ENCODE results near the gene ZSWIM6. TPM values are rescaled to one million over a fixed set of nuclear protein-coding genes. Genes with fewer than 3 reads are reported as not detected.

The ZSWIM6 gene
- total RNA-seq, 1 donor from 2014 or later, result 20.7 TPM

DNA sequence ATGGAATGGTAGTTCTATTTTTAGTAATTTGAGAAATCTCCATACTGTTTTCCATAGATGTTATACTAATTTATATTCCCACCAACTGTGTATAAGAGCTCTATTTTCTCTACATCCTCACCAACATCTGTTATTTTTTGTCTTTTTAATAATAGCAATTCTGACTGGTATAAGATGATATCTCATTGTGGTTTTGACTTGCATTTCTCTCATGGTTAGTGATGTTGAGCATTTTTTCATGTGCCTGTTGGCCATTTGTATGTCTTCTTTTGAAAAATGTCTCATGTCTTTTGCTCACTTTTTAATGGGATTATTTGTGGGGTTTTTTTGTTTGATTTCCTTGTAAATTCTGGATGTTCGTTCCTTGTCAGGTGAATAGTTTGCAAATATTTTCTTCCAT lies 154.4 kb downstream of the ZSWIM6 start:
- peaks cover 5% of the 10 kb centered on the region for H3K9me3 Mint-ChIP-seq (ENCODE audit: unreplicated experiment)
- H3K27ac Mint-ChIP-seq (ENCODE audit: unreplicated experiment), result no peak overlapping the region
- no peak overlapping the region for H3K4me3 Mint-ChIP-seq (ENCODE audit: unreplicated experiment)
- no peak for DNase-seq (ENCODE audit: extremely low spot score, unreplicated experiment)
- TF ChIP-seq, protein P1, sequence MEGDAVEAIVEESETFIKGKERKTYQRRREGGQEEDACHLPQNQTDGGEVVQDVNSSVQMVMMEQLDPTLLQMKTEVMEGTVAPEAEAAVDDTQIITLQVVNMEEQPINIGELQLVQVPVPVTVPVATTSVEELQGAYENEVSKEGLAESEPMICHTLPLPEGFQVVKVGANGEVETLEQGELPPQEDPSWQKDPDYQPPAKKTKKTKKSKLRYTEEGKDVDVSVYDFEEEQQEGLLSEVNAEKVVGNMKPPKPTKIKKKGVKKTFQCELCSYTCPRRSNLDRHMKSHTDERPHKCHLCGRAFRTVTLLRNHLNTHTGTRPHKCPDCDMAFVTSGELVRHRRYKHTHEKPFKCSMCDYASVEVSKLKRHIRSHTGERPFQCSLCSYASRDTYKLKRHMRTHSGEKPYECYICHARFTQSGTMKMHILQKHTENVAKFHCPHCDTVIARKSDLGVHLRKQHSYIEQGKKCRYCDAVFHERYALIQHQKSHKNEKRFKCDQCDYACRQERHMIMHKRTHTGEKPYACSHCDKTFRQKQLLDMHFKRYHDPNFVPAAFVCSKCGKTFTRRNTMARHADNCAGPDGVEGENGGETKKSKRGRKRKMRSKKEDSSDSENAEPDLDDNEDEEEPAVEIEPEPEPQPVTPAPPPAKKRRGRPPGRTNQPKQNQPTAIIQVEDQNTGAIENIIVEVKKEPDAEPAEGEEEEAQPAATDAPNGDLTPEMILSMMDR (IDR thresholded peaks at IDR 0.05), result no peak
- H3K36me3 Mint-ChIP-seq (ENCODE audit: unreplicated experiment), result peaks cover 19% of the 10 kb centered on the region
- H3K27me3 Mint-ChIP-seq (ENCODE audit: unreplicated experiment), result no peaks in the 10 kb centered on the region
- H3K4me1 Mint-ChIP-seq (ENCODE audit: unreplicated experiment), result peaks cover 12% of the 10 kb centered on the region

DNA sequence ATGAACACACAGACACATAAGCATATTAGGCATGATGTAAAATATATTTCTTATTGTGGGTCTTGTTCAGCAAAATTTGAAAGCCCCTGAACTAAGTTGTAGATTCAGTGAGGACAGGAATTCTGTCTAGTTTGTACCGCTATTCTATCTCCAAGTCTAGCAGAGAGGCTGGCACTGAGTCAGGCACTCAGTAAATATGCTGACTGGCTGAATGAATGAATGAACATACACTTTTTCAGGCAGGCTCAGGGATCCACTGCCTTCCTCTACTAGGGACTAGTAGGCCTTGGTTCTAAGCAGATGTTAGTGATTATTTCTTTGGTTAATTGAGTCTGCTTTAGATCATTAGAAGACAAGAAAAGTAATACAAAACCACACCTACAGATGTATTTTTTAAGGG lies 157.5 kb downstream of the ZSWIM6 start:
- no peak overlapping the region for H3K4me3 Mint-ChIP-seq (ENCODE audit: unreplicated experiment)
- H3K9me3 Mint-ChIP-seq (ENCODE audit: unreplicated experiment), result peaks cover 5% of the 10 kb centered on the region
- H3K4me1 Mint-ChIP-seq (ENCODE audit: unreplicated experiment), result peaks cover 12% of the 10 kb centered on the region
- peaks cover 20% of the 10 kb centered on the region for H3K36me3 Mint-ChIP-seq (ENCODE audit: unreplicated experiment)
- no peak for DNase-seq (ENCODE audit: extremely low spot score, unreplicated experiment)
- H3K27ac Mint-ChIP-seq (ENCODE audit: unreplicated experiment), result no peak overlapping the region
- H3K27me3 Mint-ChIP-seq (ENCODE audit: unreplicated experiment), result no peaks in the 10 kb centered on the region
- TF ChIP-seq, protein P1 (IDR thresholded peaks at IDR 0.05), result no peak

DNA sequence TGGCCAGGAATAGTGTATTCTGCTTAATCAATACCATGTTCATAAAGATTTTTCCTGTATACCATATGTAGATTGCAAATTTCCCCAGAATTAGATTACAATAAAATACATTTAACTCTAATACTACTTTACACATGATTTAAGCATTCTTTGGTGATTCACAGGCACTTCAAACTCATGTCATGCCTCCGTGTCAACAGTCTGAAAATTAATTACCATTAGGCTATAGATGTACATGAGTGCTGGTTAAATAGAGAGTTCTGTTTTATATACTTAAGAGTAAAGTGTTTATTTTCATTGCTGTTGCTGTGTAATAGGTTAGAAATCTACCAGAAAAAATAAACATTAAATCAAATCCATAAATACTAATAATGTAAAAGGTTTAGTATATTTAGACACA lies 159.8 kb downstream of the ZSWIM6 start:
- H3K27me3 Mint-ChIP-seq (ENCODE audit: unreplicated experiment), result no peaks in the 10 kb centered on the region
- DNase-seq (ENCODE audit: extremely low spot score, unreplicated experiment), result no peak
- no peak overlapping the region for H3K4me3 Mint-ChIP-seq (ENCODE audit: unreplicated experiment)
- TF ChIP-seq, protein P1 (IDR thresholded peaks at IDR 0.05), result no peak
- peaks cover 6% of the 10 kb centered on the region for H3K4me1 Mint-ChIP-seq (ENCODE audit: unreplicated experiment)
- peaks cover under 1% of the 10 kb centered on the region for H3K9me3 Mint-ChIP-seq (ENCODE audit: unreplicated experiment)
- H3K36me3 Mint-ChIP-seq (ENCODE audit: unreplicated experiment), result peaks cover 14% of the 10 kb centered on the region
- no peak overlapping the region for H3K27ac Mint-ChIP-seq (ENCODE audit: unreplicated experiment)

DNA sequence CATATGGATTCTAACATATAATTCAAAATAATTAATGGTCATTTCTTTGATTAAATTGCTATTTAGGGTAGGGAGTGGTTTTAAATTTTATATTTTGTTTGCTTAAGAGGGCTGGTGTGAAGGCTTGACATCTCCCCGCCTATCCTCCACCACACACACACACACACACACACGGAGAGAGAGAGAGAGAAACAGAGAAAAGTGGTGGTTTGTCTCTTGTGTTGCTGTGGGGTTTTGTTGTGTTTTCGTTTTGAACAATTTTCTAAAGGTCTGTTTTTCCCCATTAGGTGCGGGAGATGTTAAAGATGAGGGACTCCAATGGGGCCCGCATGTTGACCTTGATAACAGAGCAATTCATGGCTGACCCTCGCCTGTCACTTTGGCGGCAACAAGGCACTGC lies 161.9 kb downstream of the ZSWIM6 start:
- H3K4me1 Mint-ChIP-seq (ENCODE audit: unreplicated experiment), result peaks cover 2% of the 10 kb centered on the region
- no peaks in the 10 kb centered on the region for H3K27me3 Mint-ChIP-seq (ENCODE audit: unreplicated experiment)
- TF ChIP-seq, protein P1 (IDR thresholded peaks at IDR 0.05), result no peak
- DNase-seq (ENCODE audit: extremely low spot score, unreplicated experiment), result no peak
- no peak overlapping the region for H3K27ac Mint-ChIP-seq (ENCODE audit: unreplicated experiment)
- H3K36me3 Mint-ChIP-seq (ENCODE audit: unreplicated experiment), result peaks cover 13% of the 10 kb centered on the region
- H3K9me3 Mint-ChIP-seq (ENCODE audit: unreplicated experiment), result no peaks in the 10 kb centered on the region
- no peak overlapping the region for H3K4me3 Mint-ChIP-seq (ENCODE audit: unreplicated experiment)

DNA sequence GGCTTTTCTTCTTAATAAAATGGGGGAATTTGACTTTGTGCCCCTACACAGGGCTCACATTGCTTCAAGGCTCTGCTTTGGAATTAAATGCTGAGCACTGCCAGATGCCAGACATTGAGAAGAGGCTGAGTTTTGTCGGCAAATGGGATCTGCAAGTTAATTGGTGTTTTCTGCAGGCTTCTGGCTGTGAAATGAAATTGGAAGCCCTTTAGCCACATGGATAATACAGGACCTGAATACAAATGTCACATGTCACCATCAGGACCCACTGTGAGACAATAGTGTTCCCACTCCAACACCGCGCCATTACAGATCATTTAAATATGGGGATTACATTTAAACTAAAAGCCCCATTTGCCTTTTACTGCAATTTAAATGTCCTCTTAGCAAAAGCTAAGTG lies 164.4 kb downstream of the ZSWIM6 start:
- Mint-ChIP-seq H3K36me3 (ENCODE audit: unreplicated experiment) (peaks cover 14% of the 10 kb centered on the region), H3K4me3 (ENCODE audit: unreplicated experiment) (no peak overlapping the region)

More for the DNA sequence above, 164.4 kb downstream of the ZSWIM6 start:
- Mint-ChIP-seq H3K27ac (ENCODE audit: unreplicated experiment) (no peak overlapping the region), H3K9me3 (ENCODE audit: unreplicated experiment) (no peaks in the 10 kb centered on the region), H3K4me1 (ENCODE audit: unreplicated experiment) (peaks cover 8% of the 10 kb centered on the region), H3K27me3 (ENCODE audit: unreplicated experiment) (no peaks in the 10 kb centered on the region)
- no peak for DNase-seq (ENCODE audit: extremely low spot score, unreplicated experiment)
- TF ChIP-seq, protein P1 (IDR thresholded peaks at IDR 0.05), result no peak

All from osteocyte (in vitro differentiated cells).